Measurements from ENCODE around the gene TRIM63.

TRIM63 gene

DNA sequence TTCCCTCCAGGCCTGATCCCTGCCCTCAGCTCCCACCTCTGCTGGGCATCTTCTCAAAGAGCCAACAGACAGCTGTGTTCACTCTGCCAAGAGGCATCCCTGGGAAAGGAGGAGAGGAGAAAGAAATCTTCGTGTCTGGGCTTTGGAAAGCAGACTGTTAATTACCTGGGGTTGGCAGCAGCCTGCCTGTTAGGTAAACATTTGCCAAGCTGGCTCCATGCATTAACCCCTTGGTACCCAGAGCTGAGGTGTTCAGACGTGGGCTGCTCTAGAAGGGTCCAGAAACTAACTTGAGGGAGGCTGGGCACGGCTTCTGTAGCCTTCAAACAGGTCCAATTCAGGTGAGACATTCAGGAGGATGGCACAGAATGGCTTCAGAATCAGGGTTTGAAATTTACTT lies 54.6 kb downstream of the TRIM63 start:
- DNase-seq: no peak

DNA sequence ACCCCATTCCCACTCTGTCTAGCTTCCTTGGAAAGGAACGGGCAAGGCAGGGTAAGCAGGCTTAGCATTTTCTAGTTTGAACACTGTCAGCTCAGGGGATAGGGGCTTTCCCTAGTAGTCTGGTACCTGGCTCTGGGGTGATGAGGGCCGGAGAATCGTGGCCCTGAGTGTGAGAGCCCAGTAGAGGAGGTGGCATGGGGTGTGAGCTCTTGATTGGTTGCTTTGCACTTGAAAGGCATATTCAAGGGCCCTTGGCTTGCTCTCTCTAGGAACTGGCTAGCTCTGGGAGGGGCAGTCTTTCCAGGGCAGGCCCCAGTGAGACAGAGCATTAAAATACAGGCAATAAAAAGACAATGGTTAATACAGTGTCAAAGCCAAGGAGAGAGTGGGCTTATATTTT lies 56.6 kb downstream of the TRIM63 start:
- no peak for DNase-seq

DNA sequence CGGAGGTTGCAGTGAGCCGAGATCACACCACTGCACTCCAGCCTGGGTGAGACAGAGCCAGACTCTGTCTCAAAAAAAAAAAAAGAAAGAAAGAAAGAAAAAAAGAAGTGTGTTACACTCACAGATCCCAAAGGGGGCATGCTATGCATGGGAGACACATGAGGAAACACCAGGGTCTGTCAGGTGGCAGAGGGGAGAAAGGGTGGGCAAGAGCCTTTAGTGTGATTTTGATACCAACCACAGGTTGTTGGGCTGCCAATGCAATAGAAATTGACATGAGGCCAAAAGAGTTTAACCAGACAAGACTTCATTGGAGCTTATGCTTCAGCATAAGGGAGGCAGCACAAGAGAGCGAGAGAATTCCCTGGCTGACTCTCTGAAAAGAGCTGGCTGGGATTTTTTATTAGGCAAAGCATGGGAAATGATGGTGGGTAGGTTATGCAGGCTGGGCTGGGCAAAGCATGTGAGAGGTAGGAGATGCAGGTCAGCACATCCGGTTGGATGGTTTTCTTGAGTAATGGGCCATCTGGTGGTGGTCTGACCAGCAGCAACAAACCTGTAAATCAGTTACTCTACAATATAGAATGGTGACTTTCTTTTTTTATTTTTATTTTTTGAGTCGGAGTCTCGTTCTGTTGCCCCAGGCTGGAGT lies 57.5 kb downstream of the TRIM63 start:
- DNase-seq: no peak

DNA sequence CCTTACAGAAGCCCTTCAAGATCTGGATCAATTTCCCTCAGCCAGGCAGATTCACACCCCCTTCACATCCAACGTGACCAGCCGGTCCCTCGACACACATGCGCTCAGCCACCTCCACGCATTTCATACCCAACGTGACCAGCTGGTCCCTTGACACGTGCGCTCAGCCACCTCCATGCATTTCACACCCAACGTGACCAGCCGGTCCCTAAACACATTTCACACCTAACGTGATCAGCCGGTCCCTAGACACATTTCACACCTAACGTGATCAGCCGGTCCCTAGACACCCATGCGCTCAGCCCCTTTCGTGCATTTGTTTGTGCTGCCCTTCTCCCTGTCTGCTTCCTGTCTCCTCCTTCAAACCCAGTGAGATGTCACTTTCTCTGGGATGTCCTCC lies 60.7 kb downstream of the TRIM63 start:
- DNase-seq: no peak

DNA sequence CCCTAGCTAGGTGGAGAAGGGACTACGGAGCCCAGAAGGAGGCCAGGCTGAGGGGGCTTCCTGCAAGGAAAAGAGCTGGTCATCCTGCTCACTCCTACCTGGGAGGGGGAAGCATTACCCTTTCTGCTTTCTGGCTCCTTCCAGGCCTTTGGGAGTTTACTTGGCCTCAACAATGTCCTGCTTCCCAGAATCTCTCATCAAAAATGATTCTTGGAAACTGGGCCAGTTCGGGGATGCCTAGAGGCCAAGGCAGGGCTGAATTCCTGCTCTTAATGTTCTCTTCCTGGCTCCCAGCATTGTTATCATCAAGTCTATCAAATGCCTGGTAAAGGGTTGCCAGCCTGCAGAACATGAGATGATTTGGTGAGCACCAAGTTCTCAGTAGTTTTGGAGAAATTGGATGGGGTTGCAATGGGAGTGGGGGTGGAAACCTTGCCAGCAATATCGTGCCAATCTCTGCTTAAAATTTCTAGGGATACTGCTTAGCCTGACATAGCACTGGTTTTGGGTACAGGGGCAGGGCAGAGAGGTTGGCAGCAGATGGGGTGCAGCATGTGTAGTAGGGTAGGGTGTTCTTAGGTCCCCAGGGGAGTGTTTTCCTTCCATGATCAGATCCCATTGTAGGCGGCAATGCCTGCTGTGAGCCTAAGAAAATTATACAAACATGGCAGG lies 61.9 kb downstream of the TRIM63 start:
- DNase-seq: no peak

DNA sequence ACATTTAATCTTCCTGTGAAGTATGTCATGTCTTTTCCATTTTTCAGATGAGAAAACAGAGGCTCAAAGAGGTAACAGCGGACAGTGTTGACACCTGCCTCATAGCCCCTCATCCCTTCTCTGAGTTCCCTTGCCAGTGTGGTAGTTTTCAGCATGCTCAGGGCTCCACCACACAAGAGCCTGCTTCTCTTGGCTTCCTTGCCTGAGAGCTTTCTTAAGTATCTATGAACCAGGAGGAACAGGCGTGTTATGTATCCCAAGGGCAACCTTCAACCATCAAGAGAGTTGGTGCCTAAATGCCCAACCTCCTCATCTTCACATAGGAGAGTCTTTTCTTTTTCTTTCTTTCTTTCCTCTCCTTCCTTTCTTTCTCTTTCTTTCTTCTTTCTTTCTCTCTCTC lies 63.7 kb downstream of the TRIM63 start:
- no peak for DNase-seq

DNA sequence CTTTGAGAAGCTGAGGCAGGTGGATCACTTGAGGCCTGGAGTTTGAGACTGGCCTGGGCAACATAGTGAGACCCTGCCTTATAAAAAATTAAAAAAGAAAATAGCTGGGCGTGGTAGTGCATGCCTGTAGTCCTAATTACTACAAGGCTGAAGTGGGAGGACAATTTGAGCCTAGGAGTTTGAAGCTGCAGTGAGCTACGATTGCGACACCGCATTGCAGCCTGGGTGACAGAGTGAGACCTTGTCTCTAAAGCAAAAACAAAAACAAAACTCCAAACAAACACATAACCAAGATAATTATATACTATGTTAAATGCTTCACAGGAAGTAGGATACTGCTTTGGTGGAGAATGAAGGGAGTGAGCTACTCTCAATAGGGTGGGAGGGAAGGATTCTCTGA lies 64.2 kb downstream of the TRIM63 start:
- DNase-seq: no peak
